WTC11 (cell line): ENCODE measurements around the gene NAV2.

Source experiments
- CTCF ChIP-seq: fragments of 200-600 bp; IDR thresholded peaks from 2 replicates; pipeline ENCODE4 v1.8.0; 2022; ENCODE audit warnings: antibody characterized with exemption
- E2F1 ChIP-seq: sonication (generic); formaldehyde crosslinking; IDR thresholded peaks from 2 replicates; pipeline ENCODE4 v1.8.0; 2022; ENCODE audit warnings: mild to moderate bottlenecking, missing genetic modification reagents
- JAZF1 ChIP-seq: fragments of 250-450 bp; sonication (Bioruptor Pico); IDR thresholded peaks from 2 replicates; pipeline ENCODE4 v1.9.0; 2021; ENCODE audit warnings: moderate library complexity, mild to moderate bottlenecking, inconsistent platforms
- MAX ChIP-seq: sonication (generic); formaldehyde crosslinking; IDR thresholded peaks from 2 replicates; pipeline ENCODE4 v1.8.0; 2022; ENCODE audit warnings: mild to moderate bottlenecking, missing genetic modification reagents
- MLX ChIP-seq: sonication (generic); formaldehyde crosslinking; IDR thresholded peaks from 2 replicates; pipeline ENCODE4 v1.8.1; 2023; ENCODE audit warnings: mild to moderate bottlenecking, missing genetic modification reagents, moderate library complexity
- NFE2L1 ChIP-seq: sonication (generic); formaldehyde crosslinking; IDR thresholded peaks from 2 replicates; pipeline ENCODE4 v1.8.1; 2023; ENCODE audit warnings: missing genetic modification reagents
- NR3C1 ChIP-seq: sonication (generic); formaldehyde crosslinking; conservative IDR thresholded peaks from 2 replicates; pipeline ENCODE4 v1.8.1; 2023; ENCODE audit warnings: low read depth, mild to moderate bottlenecking, missing genetic modification reagents
- TEAD1 ChIP-seq: sonication (generic); formaldehyde crosslinking; IDR thresholded peaks from 2 replicates; pipeline ENCODE4 v1.8.0; 2022; ENCODE audit warnings: mild to moderate bottlenecking, missing genetic modification reagents
- TP53 ChIP-seq: sonication (generic); formaldehyde crosslinking; IDR thresholded peaks from 2 replicates; pipeline ENCODE4 v1.8.1; 2023; ENCODE audit warnings: mild to moderate bottlenecking, missing genetic modification reagents
- ZNF317 ChIP-seq: sonication (generic); formaldehyde crosslinking; IDR thresholded peaks from 2 replicates; pipeline ENCODE4 v1.8.1; 2023; ENCODE audit warnings: low read depth, mild to moderate bottlenecking, moderate library complexity, missing genetic modification reagents, borderline replicate concordance
- ZNF425 ChIP-seq: fragments of 250-450 bp; sonication (Bioruptor Pico); conservative IDR thresholded peaks from 2 replicates; pipeline ENCODE4 v1.9.0; 2021; ENCODE audit warnings: mild to moderate bottlenecking
- ZSCAN18 ChIP-seq: fragments of 250-450 bp; sonication (Bioruptor Pico); IDR thresholded peaks from 2 replicates; pipeline ENCODE4 v2.1.2; 2022; ENCODE audit warnings: mild to moderate bottlenecking, moderate library complexity

GRCh38 chr11:20035375-20035700, 322.7 kb downstream of the NAV2 start:
- TF ChIP-seq ZNF425 (CRISPR knock-in tag) (no peak), CTCF (no peak), NFE2L1 (CRISPR knock-in tag) (no peak), E2F1 (CRISPR knock-in tag) (no peak), NR3C1 (CRISPR knock-in tag) (no peak), JAZF1 (CRISPR knock-in tag) (no peak), ZNF317 (CRISPR knock-in tag) (no peak), TP53 (CRISPR knock-in tag) (no peak), MAX (CRISPR knock-in tag) (no peak), MLX (CRISPR knock-in tag) (no peak), ZSCAN18 (CRISPR knock-in tag) (no peak), TEAD1 (CRISPR knock-in tag) (no peak)
